Right lobe of liver (tissue), 4 donors: ENCODE data around the gene EGLN2.

ENCODE experiments used
- POLR2A ChIP-seq: fragments of 450-650 bp; IDR thresholded peaks from one replicate; pipeline ENCODE4 v1.6.1; 2017; ENCODE audit warnings: antibody characterized with exemption, mild to moderate bottlenecking
- TF ChIP-seq, protein P1 (sequence below), 4 donors: fragments of 200-600 bp in 3 of 4; fragments of 450-650 bp in 1 of 4; IDR thresholded peaks; one replicate each; pipeline versions ENCODE4 v1.5.1 to v1.8.0; 2016 to 2022; ENCODE audit warnings: antibody characterized with exemption in 4 of 4, mild to moderate bottlenecking in 2 of 4
- donor health status: DM: no; HTN: no; CAD: no.
- donor health status: DM: no; HTN: no; CAD: no.
- donor health status: DM: no; HTN: yes; CAD: no.

DNA sequence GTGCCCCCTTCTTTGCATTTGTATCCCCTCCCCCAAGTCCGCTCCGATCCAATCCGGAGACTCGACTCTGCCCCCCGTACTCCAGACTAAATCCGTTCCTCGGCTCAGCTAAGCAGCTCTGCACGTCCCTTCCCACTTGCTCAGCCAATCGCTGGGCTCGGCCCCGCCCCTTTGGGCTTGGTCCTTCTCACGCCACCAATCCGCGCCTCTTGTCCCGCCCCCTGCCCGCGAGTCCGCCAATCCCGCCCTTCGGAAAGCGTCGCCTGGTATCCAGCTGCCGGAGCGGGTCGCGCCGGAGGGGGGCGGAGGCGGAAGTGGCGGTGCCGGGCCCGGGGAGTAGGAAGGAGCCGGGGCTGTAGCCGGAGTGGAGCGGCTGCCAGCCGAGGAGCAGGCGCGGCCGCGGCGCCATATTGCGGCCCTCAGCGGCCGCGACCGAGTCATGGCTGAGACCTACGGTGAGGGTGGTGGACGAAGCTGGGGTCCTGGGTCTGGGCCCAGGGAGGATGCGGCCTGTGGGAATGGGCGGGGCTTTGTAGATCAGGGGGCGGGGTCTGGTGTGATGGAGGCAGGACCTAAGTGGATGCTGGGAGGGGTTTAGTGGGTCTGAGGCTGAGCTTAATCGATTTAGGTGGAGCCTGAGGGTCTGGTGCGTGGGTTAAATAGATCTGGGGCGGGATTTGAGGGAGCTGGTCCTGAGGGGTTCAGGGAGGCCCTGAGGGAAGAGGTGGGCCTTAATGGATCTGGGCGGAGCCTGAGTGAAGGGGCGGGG is 20.9 kb upstream of the EGLN2 start, which contains the start of gene RAB4B:
- TF ChIP-seq, protein P1, sequence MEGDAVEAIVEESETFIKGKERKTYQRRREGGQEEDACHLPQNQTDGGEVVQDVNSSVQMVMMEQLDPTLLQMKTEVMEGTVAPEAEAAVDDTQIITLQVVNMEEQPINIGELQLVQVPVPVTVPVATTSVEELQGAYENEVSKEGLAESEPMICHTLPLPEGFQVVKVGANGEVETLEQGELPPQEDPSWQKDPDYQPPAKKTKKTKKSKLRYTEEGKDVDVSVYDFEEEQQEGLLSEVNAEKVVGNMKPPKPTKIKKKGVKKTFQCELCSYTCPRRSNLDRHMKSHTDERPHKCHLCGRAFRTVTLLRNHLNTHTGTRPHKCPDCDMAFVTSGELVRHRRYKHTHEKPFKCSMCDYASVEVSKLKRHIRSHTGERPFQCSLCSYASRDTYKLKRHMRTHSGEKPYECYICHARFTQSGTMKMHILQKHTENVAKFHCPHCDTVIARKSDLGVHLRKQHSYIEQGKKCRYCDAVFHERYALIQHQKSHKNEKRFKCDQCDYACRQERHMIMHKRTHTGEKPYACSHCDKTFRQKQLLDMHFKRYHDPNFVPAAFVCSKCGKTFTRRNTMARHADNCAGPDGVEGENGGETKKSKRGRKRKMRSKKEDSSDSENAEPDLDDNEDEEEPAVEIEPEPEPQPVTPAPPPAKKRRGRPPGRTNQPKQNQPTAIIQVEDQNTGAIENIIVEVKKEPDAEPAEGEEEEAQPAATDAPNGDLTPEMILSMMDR (IDR thresholded peaks at IDR 0.05) = peak in 2 of 4 donors; percentile 21 to 23
- TF ChIP-seq POLR2A = peak; percentile 64
